ENCODE results near the gene RHOH. TPM values are rescaled to one million over a fixed set of nuclear protein-coding genes. Genes with fewer than 3 reads are reported as not detected.

Gene RHOH
- total and polyA plus RNA-seq, 9 of the 15 experiments (the other 6 are each of a cell fraction or from before 2014, with no cell fraction given) = 14.3 to 37.7 (median 23.2) TPM

DNA sequence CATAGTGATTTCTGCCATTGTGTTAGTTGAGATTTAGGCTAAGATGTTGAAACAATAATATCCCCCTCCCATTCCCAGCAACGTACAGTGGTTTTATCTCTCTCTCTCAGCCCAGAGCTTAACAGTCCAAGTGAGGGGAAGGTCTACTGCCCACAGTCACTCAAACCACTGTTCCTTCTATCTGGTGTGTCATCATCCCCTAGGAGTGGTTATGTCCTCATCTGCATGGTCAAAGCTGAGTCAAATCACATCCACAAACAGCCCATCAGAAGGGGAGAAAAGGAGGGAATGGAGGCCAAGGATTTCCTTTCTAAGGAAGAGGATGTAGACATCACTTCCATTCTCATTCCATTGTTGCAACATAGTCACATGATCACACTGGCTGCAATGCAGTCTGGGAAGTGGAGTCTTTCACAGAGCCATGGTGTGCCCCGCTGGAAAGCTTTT is 95.5 kb downstream of the RHOH start (continued):
- TF ChIP-seq, protein P1, sequence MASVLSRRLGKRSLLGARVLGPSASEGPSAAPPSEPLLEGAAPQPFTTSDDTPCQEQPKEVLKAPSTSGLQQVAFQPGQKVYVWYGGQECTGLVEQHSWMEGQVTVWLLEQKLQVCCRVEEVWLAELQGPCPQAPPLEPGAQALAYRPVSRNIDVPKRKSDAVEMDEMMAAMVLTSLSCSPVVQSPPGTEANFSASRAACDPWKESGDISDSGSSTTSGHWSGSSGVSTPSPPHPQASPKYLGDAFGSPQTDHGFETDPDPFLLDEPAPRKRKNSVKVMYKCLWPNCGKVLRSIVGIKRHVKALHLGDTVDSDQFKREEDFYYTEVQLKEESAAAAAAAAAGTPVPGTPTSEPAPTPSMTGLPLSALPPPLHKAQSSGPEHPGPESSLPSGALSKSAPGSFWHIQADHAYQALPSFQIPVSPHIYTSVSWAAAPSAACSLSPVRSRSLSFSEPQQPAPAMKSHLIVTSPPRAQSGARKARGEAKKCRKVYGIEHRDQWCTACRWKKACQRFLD (CRISPR knock-in tag; IDR thresholded peaks at IDR 0.05) = peak; percentile 65
- peak; percentile 63 for TF ChIP-seq ESRRA (IDR thresholded peaks at IDR 0.05; ENCODE audit: borderline replicate concordance, low read depth)
- TF ChIP-seq, protein P2, sequence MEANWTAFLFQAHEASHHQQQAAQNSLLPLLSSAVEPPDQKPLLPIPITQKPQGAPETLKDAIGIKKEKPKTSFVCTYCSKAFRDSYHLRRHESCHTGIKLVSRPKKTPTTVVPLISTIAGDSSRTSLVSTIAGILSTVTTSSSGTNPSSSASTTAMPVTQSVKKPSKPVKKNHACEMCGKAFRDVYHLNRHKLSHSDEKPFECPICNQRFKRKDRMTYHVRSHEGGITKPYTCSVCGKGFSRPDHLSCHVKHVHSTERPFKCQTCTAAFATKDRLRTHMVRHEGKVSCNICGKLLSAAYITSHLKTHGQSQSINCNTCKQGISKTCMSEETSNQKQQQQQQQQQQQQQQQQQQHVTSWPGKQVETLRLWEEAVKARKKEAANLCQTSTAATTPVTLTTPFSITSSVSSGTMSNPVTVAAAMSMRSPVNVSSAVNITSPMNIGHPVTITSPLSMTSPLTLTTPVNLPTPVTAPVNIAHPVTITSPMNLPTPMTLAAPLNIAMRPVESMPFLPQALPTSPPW (CRISPR knock-in tag; IDR thresholded peaks at IDR 0.05) = peak; percentile 61
- no peak for TF ChIP-seq ZNF124 (CRISPR knock-in tag; IDR thresholded peaks at IDR 0.05)
- peak; percentile 83 for TF ChIP-seq JUND (IDR thresholded peaks at IDR 0.05; ENCODE audit: borderline replicate concordance, low read depth, low read length)
- peak; percentile 79; the same call in 2 of the 3 replicates for TF ChIP-seq JUND (tag; IDR thresholded peaks at IDR 0.05; ENCODE audit: borderline replicate concordance, low read depth, low read length)
- peak; percentile 91 for TF ChIP-seq TCF3 (CRISPR knock-in tag; IDR thresholded peaks at IDR 0.05)
- TF ChIP-seq, protein P3, sequence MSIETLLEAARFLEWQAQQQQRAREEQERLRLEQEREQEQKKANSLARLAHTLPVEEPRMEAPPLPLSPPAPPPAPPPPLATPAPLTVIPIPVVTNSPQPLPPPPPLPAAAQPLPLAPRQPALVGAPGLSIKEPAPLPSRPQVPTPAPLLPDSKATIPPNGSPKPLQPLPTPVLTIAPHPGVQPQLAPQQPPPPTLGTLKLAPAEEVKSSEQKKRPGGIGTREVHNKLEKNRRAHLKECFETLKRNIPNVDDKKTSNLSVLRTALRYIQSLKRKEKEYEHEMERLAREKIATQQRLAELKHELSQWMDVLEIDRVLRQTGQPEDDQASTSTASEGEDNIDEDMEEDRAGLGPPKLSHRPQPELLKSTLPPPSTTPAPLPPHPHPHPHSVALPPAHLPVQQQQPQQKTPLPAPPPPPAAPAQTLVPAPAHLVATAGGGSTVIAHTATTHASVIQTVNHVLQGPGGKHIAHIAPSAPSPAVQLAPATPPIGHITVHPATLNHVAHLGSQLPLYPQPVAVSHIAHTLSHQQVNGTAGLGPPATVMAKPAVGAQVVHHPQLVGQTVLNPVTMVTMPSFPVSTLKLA (conservative IDR thresholded peaks at IDR 0.05) = peak; percentile 41 to 42; a peak in 1 of 4 replicates
- no peak for TF ChIP-seq TSC22D4 (tag; IDR thresholded peaks at IDR 0.05)
- TF ChIP-seq, protein P4, sequence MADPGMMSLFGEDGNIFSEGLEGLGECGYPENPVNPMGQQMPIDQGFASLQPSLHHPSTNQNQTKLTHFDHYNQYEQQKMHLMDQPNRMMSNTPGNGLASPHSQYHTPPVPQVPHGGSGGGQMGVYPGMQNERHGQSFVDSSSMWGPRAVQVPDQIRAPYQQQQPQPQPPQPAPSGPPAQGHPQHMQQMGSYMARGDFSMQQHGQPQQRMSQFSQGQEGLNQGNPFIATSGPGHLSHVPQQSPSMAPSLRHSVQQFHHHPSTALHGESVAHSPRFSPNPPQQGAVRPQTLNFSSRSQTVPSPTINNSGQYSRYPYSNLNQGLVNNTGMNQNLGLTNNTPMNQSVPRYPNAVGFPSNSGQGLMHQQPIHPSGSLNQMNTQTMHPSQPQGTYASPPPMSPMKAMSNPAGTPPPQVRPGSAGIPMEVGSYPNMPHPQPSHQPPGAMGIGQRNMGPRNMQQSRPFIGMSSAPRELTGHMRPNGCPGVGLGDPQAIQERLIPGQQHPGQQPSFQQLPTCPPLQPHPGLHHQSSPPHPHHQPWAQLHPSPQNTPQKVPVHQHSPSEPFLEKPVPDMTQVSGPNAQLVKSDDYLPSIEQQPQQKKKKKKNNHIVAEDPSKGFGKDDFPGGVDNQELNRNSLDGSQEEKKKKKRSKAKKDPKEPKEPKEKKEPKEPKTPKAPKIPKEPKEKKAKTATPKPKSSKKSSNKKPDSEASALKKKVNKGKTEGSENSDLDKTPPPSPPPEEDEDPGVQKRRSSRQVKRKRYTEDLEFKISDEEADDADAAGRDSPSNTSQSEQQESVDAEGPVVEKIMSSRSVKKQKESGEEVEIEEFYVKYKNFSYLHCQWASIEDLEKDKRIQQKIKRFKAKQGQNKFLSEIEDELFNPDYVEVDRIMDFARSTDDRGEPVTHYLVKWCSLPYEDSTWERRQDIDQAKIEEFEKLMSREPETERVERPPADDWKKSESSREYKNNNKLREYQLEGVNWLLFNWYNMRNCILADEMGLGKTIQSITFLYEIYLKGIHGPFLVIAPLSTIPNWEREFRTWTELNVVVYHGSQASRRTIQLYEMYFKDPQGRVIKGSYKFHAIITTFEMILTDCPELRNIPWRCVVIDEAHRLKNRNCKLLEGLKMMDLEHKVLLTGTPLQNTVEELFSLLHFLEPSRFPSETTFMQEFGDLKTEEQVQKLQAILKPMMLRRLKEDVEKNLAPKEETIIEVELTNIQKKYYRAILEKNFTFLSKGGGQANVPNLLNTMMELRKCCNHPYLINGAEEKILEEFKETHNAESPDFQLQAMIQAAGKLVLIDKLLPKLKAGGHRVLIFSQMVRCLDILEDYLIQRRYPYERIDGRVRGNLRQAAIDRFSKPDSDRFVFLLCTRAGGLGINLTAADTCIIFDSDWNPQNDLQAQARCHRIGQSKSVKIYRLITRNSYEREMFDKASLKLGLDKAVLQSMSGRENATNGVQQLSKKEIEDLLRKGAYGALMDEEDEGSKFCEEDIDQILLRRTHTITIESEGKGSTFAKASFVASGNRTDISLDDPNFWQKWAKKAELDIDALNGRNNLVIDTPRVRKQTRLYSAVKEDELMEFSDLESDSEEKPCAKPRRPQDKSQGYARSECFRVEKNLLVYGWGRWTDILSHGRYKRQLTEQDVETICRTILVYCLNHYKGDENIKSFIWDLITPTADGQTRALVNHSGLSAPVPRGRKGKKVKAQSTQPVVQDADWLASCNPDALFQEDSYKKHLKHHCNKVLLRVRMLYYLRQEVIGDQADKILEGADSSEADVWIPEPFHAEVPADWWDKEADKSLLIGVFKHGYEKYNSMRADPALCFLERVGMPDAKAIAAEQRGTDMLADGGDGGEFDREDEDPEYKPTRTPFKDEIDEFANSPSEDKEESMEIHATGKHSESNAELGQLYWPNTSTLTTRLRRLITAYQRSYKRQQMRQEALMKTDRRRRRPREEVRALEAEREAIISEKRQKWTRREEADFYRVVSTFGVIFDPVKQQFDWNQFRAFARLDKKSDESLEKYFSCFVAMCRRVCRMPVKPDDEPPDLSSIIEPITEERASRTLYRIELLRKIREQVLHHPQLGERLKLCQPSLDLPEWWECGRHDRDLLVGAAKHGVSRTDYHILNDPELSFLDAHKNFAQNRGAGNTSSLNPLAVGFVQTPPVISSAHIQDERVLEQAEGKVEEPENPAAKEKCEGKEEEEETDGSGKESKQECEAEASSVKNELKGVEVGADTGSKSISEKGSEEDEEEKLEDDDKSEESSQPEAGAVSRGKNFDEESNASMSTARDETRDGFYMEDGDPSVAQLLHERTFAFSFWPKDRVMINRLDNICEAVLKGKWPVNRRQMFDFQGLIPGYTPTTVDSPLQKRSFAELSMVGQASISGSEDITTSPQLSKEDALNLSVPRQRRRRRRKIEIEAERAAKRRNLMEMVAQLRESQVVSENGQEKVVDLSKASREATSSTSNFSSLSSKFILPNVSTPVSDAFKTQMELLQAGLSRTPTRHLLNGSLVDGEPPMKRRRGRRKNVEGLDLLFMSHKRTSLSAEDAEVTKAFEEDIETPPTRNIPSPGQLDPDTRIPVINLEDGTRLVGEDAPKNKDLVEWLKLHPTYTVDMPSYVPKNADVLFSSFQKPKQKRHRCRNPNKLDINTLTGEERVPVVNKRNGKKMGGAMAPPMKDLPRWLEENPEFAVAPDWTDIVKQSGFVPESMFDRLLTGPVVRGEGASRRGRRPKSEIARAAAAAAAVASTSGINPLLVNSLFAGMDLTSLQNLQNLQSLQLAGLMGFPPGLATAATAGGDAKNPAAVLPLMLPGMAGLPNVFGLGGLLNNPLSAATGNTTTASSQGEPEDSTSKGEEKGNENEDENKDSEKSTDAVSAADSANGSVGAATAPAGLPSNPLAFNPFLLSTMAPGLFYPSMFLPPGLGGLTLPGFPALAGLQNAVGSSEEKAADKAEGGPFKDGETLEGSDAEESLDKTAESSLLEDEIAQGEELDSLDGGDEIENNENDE (IDR thresholded peaks at IDR 0.05; ENCODE audit: low read depth, low read length) = no peak
- TF ChIP-seq STAT5A (IDR thresholded peaks at IDR 0.05; ENCODE audit: borderline replicate concordance, low read length) = peak; percentile 47; the same call in 1 of the 2 replicates
- TF ChIP-seq TEAD2 (tag; IDR thresholded peaks at IDR 0.05) = peak; percentile 44; the same call in 1 of the 2 replicates

All from K562 (cell line).